ENCODE measurements around the gene GNPAT. TPM values are rescaled to one million over a fixed set of nuclear protein-coding genes. Genes with fewer than 3 reads are reported as not detected.

Gene GNPAT
- total and polyA plus RNA-seq, 2 of the 4 experiments (the other 2 are of a cell fraction) = 17.2 to 36.0 TPM

GRCh38 chr1:231301990-231302389 is 61.0 kb downstream of the GNPAT start:
- Histone ChIP-seq H2BK20ac (ENCODE audit: low read depth, low read length) (no peak overlapping the region), H3K23ac (ENCODE audit: low read depth, low read length) (no peak overlapping the region), H4K91ac (ENCODE audit: insufficient read depth, low read depth, low read length) (no peak overlapping the region), H3K79me1 (ENCODE audit: low read depth in 1 of 2, low read length in 2 of 2) (no peaks in the 10 kb centered on the region), H2BK5ac (ENCODE audit: low read depth, low read length, poor library complexity, severe bottlenecking) (no peak overlapping the region), H3K27me3 (ENCODE audit: control insufficient read depth, insufficient read depth, low read length) (no peaks in the 10 kb centered on the region), H3K4me2 (ENCODE audit: low read depth, low read length) (no peak overlapping the region), H2BK15ac (ENCODE audit: low read depth, low read length) (no peak overlapping the region), H3K4me3 (ENCODE audit: insufficient read depth, low read depth, low read length) (no peak overlapping the region), H3K18ac (ENCODE audit: low read depth, low read length) (no peak overlapping the region), H3K56ac (ENCODE audit: extremely low read depth, insufficient read depth, low read length) (no peak overlapping the region), H3K14ac (replicated peaks; ENCODE audit: low read depth, low read length) (no peak overlapping the region), H2BK120ac (ENCODE audit: low read depth, low read length) (no peak overlapping the region), H3K9me1 (ENCODE audit: insufficient read depth, low read length) (no peaks in the 10 kb centered on the region), H3K9me3 (ENCODE audit: control insufficient read depth, insufficient read depth, low read length) (no peaks in the 10 kb centered on the region), H4K5ac (ENCODE audit: low read depth, low read length) (no peak overlapping the region), H3K36me3 (ENCODE audit: control insufficient read depth, insufficient read depth, low read length) (no peaks in the 10 kb centered on the region), H2AFZ (replicated peaks; ENCODE audit: low read length, poor library complexity) (no peak overlapping the region), H2AK9ac (replicated peaks; ENCODE audit: low read depth, low read length, poor library complexity) (no peak overlapping the region), H4K8ac (ENCODE audit: low read depth in 2 of 2, low read length in 2 of 2) (no peak overlapping the region), H4K20me1 (ENCODE audit: insufficient read depth, low read length) (no peaks in the 10 kb centered on the region), H3K4ac (ENCODE audit: low read depth, low read length) (no peak overlapping the region), H3K9ac (ENCODE audit: low read depth, low read length) (no peak overlapping the region), H3K27ac (ENCODE audit: insufficient read depth, low read length) (no peak overlapping the region), H2AK5ac (ENCODE audit: low read depth, low read length) (no peak overlapping the region), H3K4me1 (ENCODE audit: control insufficient read depth, insufficient read depth, low read length) (no peaks in the 10 kb centered on the region)
- dilution Hi-C loops (cut with HindIII; ENCODE audit: low sequenced_read_pairs, unreplicated experiment) = no loop called here
- 70% methylated on average over 2 of the region's 3 CpGs; no CpG with 5 or more reads in 1 of the 2 experiments for WGBS, 2 experiments (ENCODE audit: extremely low coverage in 2 of 2, insufficient read length in 1 of 2)
- intact Hi-C loops (cut with micrococcal nuclease) = no loop called here
- no peak for TF ChIP-seq RFX5 (IDR thresholded peaks at IDR 0.05; ENCODE audit: low read depth, low read length)
- no peak for TF ChIP-seq BHLHE40 (IDR thresholded peaks at IDR 0.05; ENCODE audit: low read depth, low read length)
- no peak for TF ChIP-seq MAFK (IDR thresholded peaks at IDR 0.05; ENCODE audit: low read depth, low read length)
- TF ChIP-seq RCOR1 (IDR thresholded peaks at IDR 0.05; ENCODE audit: insufficient replicate concordance, low read length) = no peak
- TF ChIP-seq MXI1 (IDR thresholded peaks at IDR 0.05; ENCODE audit: borderline replicate concordance, low read depth, low read length) = no peak
- no peak for TF ChIP-seq POLR2A (IDR thresholded peaks at IDR 0.05; ENCODE audit: low read depth, low read length)
- TF ChIP-seq ELK1 (IDR thresholded peaks at IDR 0.05; ENCODE audit: borderline replicate concordance, low read depth, low read length) = no peak
- TF ChIP-seq CTCF (conservative IDR thresholded peaks at IDR 0.05; ENCODE audit: low read depth, low read length) = no peak
- no peak for TF ChIP-seq FOS (IDR thresholded peaks at IDR 0.05; ENCODE audit: low read depth, low read length)
- TF ChIP-seq CEBPB (IDR thresholded peaks at IDR 0.05; ENCODE audit: low read depth, low read length) = no peak
- TF ChIP-seq RAD21 (IDR thresholded peaks at IDR 0.05; ENCODE audit: low read length) = no peak
- TF ChIP-seq NFE2L2 (IDR thresholded peaks at IDR 0.05; ENCODE audit: low read depth, low read length) = no peak
- TF ChIP-seq CHD1 (IDR thresholded peaks at IDR 0.05; ENCODE audit: low read depth, low read length) = no peak
- TF ChIP-seq SMC3 (IDR thresholded peaks at IDR 0.05; ENCODE audit: low read depth, low read length) = no peak
- no peak for TF ChIP-seq USF2 (IDR thresholded peaks at IDR 0.05; ENCODE audit: low read depth, low read length)
- no peak for TF ChIP-seq MAZ (IDR thresholded peaks at IDR 0.05; ENCODE audit: borderline replicate concordance, low read depth, low read length)
- ATAC-seq (ENCODE audit: low read depth) (no peak), DNase-seq (no peak)
- in situ Hi-C loops (cut with MboI; ENCODE audit: low sequenced_read_pairs) = no loop called here
- POLR2A ChIA-PET (ENCODE audit: unreplicated experiment) = no interaction called here
- BruUV-seq (replicated peaks) = no TSS peak
- CTCF ChIA-PET = no interaction called here
